Uterus (tissue), 4 donors: ENCODE results near the gene NAMPT. TPM values are rescaled to one million over a fixed set of nuclear protein-coding genes. Genes with fewer than 3 reads are reported as not detected.

Source experiments
- DNase-seq, 2 donors: peaks; one replicate each; pipeline ENCODE4 v3.0.0-alpha.2; 2019 to 2020
- H3K27ac ChIP-seq, 2 donors: fragments of 200-600 bp; sonication (generic); 1 replicate in 1 of 2; 2 replicates in 1 of 2; pipeline ENCODE4 v1.5.1; 2016 to 2018
- H3K27me3 ChIP-seq, 2 donors: fragments of 200-600 bp; sonication (generic); one replicate each; pipeline ENCODE4 v1.5.1; 2018 to 2019; ENCODE audit warnings: control low read depth in 1 of 2
- H3K36me3 ChIP-seq, 2 donors: fragments of 200-600 bp; sonication (generic); one replicate each; pipeline ENCODE4 v1.5.1; 2019; ENCODE audit warnings: control low read depth in 1 of 2
- H3K4me1 ChIP-seq, 2 donors: fragments of 200-600 bp; sonication (generic); one replicate each; pipeline ENCODE4 v1.5.1; 2018 to 2019; ENCODE audit warnings: control low read depth in 1 of 2
- H3K4me3 ChIP-seq, 2 donors: fragments of 200-600 bp; sonication (generic); 1 replicate in 1 of 2; 2 replicates in 1 of 2; pipeline ENCODE4 v1.5.1; 2018 to 2019; ENCODE audit warnings: mild to moderate bottlenecking in 1 of 2
- H3K9me3 ChIP-seq, 2 donors: fragments of 200-600 bp; sonication (generic); one replicate each; pipeline ENCODE4 v1.5.1; 2019; ENCODE audit warnings: control low read depth in 1 of 2
- POLR2A ChIP-seq, 2 donors: fragments of 450-650 bp; IDR thresholded peaks; one replicate each; pipeline ENCODE4 v1.6.1; 2016; ENCODE audit warnings: antibody characterized with exemption in 2 of 2, mild to moderate bottlenecking in 1 of 2, moderate library complexity in 1 of 2
- intact Hi-C: fragments of 100-400 bp; cut with DNase I; formaldehyde crosslinking; loops from one replicate; pipeline ENCODE4 v1.15.1; 2023; ENCODE audit warnings: low total_unique reads
- total RNA-seq, 4 donors: library from RNA; depleted of rRNA in 3 of 4; stranded (reverse); fragments of >200 nt in 3 of 4; gene quantifications; one replicate each; pipeline versions ENCODE4 v1.1.0 to v1.2.4, GENCODE V29; 2014 to 2023
- TF ChIP-seq, protein P1 (sequence below), 4 experiments: fragments of 200-600 bp in 2 of 4; fragments of 450-650 bp in 2 of 4; sonication (generic) in 2 of 4; IDR thresholded peaks; one replicate each; pipeline ENCODE4 v1.5.1; 2016 to 2019; ENCODE audit warnings: antibody characterized with exemption in 4 of 4, mild to moderate bottlenecking in 2 of 4, moderate library complexity in 1 of 4
- donor health status: DM: yes; HTN: yes; CAD: no.

NAMPT gene
- total RNA-seq, 4 donors from 2014 or later, result 30.7 to 223 (median 84.1) TPM

DNA sequence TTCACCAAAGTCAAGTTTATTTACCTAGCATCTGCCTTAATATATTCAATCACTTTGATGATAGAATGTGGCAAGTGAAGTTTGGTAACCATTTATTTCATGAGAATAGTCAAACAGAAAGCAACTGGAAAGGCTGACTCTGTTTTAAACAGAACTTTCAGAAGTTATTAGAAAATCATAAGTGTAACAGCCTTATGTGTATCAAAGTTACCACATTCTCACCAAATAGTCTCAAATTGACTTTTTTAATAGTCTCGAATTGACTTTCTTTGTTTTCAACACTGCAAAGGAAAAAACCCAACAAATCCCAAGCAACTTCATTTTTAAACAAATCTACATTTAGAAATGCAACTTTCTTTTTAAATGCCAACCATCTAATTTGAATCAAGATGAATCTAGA is 29.5 kb downstream of the NAMPT start:
- Histone ChIP-seq H3K36me3 (no peaks in the 10 kb centered on the region), H3K4me3 (no peak overlapping the region), H3K27me3 (no peaks in the 10 kb centered on the region), H3K9me3 (no peaks in the 10 kb centered on the region), H3K27ac (no peak overlapping the region), H3K4me1 (no peaks in the 10 kb centered on the region)
- DNase-seq, result no peak
- intact Hi-C loops, result no loop called here
- TF ChIP-seq, protein P1, sequence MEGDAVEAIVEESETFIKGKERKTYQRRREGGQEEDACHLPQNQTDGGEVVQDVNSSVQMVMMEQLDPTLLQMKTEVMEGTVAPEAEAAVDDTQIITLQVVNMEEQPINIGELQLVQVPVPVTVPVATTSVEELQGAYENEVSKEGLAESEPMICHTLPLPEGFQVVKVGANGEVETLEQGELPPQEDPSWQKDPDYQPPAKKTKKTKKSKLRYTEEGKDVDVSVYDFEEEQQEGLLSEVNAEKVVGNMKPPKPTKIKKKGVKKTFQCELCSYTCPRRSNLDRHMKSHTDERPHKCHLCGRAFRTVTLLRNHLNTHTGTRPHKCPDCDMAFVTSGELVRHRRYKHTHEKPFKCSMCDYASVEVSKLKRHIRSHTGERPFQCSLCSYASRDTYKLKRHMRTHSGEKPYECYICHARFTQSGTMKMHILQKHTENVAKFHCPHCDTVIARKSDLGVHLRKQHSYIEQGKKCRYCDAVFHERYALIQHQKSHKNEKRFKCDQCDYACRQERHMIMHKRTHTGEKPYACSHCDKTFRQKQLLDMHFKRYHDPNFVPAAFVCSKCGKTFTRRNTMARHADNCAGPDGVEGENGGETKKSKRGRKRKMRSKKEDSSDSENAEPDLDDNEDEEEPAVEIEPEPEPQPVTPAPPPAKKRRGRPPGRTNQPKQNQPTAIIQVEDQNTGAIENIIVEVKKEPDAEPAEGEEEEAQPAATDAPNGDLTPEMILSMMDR (IDR thresholded peaks at IDR 0.05), result no peak
- no peak for TF ChIP-seq POLR2A (IDR thresholded peaks at IDR 0.05)

DNA sequence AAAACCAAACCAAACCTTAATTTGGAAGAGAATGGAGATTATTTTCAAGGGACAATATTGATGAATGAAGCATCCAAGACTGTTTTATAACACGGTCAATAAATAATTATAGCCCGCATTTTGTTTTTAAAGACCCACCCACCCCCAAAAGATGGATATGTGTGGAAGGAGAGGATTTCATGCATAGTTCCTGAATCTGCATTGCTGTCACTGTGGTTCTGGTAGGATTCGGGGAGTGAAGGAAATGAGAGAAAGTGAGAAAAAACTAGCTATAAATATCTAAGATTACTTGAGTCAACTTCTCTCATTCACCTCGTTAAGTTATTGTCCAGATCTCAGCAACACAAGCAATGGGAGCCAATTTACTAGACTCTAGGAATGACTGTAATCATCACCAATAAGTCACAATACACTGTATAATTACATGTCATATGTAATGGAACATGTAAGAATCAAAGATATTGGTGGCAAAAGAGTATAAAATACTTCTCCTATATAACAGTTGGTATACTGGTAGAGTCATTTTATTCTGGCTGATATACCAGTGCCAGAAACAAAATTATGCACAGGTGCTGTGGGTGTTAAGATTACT is 30.2 kb downstream of the NAMPT start:
- H3K27ac ChIP-seq, result no peak overlapping the region

DNA sequence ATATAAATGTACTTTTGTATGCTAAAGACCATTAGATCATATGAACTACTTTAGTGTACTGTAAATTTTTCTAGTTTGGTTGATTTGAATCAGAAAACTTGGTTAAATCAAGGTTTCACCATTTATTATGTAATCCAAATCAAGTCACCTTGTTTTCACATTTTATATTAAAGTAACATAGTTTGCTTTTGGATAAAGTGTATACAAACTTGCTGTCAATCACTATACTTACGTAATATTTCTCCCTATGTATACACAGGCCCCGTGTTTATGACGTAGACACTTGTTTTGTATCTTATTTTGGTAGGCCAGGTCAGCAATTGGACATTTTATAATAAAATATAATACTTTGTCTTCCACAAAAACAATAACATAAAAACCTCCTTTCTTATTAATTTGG is 32.2 kb downstream of the NAMPT start:
- H3K27ac ChIP-seq, result no peak overlapping the region
- H3K4me1 ChIP-seq, result no peaks in the 10 kb centered on the region
- no peaks in the 10 kb centered on the region for H3K9me3 ChIP-seq
- TF ChIP-seq, protein P1 (IDR thresholded peaks at IDR 0.05), result no peak
- no peak for TF ChIP-seq POLR2A (IDR thresholded peaks at IDR 0.05)
- DNase-seq, result no peak
- no peaks in the 10 kb centered on the region for H3K27me3 ChIP-seq
- H3K4me3 ChIP-seq, result no peak overlapping the region
- no peaks in the 10 kb centered on the region for H3K36me3 ChIP-seq
- intact Hi-C loops, result no loop called here

More for the DNA sequence above, 30.2 kb downstream of the NAMPT start:
- Histone ChIP-seq H3K27me3 (no peaks in the 10 kb centered on the region), H3K9me3 (no peaks in the 10 kb centered on the region), H3K36me3 (no peaks in the 10 kb centered on the region), H3K4me1 (no peaks in the 10 kb centered on the region), H3K4me3 (no peak overlapping the region)
- intact Hi-C loops, result no loop called here
- DNase-seq, result no peak
- no peak for TF ChIP-seq POLR2A (IDR thresholded peaks at IDR 0.05)
- TF ChIP-seq, protein P1 (IDR thresholded peaks at IDR 0.05), result no peak

DNA sequence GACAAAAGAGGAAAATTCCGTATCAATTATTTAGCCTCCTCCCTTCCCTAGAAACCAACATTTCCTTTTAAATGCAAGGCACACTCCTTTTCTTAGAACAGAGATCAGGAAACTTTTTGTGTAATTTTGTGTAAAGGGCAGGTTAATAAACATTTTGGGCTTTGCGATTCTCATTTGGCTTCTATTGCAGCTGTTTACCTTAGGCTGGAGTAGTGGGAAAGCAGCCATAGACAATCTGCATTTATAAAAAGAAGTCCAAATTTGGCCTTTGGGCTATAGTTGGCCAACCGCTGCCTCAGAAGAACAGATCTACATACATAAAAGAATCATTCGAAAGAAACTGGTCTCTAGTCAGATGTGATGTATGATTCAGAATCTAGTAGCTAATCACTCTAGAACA is 35.3 kb downstream of the NAMPT start:
- no peaks in the 10 kb centered on the region for H3K36me3 ChIP-seq
- TF ChIP-seq, protein P1 (IDR thresholded peaks at IDR 0.05), result no peak
- TF ChIP-seq POLR2A (IDR thresholded peaks at IDR 0.05), result no peak
- no peaks in the 10 kb centered on the region for H3K9me3 ChIP-seq
- H3K4me1 ChIP-seq, result no peaks in the 10 kb centered on the region
- H3K4me3 ChIP-seq, result no peak overlapping the region
- intact Hi-C loops, result no loop called here
- no peak overlapping the region for H3K27ac ChIP-seq
- DNase-seq, result no peak
- no peaks in the 10 kb centered on the region for H3K27me3 ChIP-seq

DNA sequence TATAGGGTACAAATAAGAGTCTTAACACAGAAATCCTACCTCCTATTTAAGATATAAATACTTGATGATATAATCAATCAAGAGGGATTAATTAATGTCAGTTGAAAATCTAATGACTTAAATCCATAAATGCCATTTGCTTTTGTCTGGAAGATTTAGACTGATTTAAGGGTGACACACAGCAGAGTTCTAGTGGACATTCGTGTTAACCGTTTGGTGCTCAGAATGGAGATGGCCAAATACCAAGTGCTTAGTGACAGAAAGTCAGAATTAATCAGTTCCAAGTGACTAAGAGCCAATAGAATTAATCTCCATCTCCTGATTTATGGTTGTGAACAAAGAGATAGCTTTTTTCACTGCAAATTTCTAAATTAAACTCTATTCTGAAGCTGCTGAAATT is 36.2 kb downstream of the NAMPT start:
- no peak for DNase-seq

More for the DNA sequence above, 36.2 kb downstream of the NAMPT start:
- intact Hi-C loops, result no loop called here
- Histone ChIP-seq H3K4me3 (no peak overlapping the region), H3K27ac (no peak overlapping the region), H3K27me3 (no peaks in the 10 kb centered on the region), H3K4me1 (no peaks in the 10 kb centered on the region), H3K36me3 (no peaks in the 10 kb centered on the region), H3K9me3 (no peaks in the 10 kb centered on the region)
- TF ChIP-seq POLR2A (IDR thresholded peaks at IDR 0.05), result no peak
- TF ChIP-seq, protein P1 (IDR thresholded peaks at IDR 0.05), result no peak
